NCI-H2029 (cell line): ENCODE results near the gene PARP4.
"Not testable (repeated sequence)": the region's sequence is repeated elsewhere in the genome, so short reads cannot be mapped to it uniquely, and the experiment has no call there.

Experiments used
- DNase-seq: peaks from one replicate; lab custom pipeline; 2025; lab: John Stamatoyannopoulos, UW

Gene PARP4

DNA sequence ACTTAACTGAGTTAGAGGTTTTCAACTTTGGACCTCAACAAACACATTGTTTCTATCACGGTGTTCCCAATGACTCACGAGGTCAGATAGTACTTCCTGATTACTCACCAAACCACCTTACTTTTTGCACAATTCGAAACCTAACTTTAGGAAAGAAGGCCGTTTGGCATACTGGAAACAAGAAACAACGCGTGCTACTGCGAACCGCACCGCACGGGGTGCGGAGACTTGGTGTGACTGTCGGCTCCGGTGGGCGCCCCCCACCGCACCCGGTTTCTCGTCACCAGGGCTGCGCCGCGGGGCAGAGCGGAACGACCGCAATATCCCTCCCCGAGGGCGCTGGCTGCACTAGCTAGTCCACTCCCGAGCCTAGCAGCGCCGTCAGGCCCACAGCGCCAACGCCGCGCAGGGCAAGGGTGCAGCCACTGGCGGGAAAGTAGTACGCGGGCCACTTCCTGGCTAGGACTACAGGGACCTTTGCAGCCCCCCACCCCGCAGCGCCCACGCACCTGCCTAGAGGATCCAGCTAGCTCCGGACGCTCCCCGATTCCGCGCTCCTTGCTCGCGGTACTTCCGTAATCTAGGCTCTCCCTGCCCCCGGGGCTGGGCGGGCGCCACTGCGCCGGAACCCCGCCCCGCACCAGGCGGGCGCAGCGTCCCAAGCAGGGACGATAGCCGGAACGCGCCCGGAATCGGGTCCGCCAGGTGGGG is at the start of gene PARP4:
Gene PARP4, minus strand, starts transcription at position 582 of the 711 bp plus-strand sequence. CDS start 9,002 bp downstream, outside the sequence.
- peak; percentile 9 for DNase-seq

DNA sequence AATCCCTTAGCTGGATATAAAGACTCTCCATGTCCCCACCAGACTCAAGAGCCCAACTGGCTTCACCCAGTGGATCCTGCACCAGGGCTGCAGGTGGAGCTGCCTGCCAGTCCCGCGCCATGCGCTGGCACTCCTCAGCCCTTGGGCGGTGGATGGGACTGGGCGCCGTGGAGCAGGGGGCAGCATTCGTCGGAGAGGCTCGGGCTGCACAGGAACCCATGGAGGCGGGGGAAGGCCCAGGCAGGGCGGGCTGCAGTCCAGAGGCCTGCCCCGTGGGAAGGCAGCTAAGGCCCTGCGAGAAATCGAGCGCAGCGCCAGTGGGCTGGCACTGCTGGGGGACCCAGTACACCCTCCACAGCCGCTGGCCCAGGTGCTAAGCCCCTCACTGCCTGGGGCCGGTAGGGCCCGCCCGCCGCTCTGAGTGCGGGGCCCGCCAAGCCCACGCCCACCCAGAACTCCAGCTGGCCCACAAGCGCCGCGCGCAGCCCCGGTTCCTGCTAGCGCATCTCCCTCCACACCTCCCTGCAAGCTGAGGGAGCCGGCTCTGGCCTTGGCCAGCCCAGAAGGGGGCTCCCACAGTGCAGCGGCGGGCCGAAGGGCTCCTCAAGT is 48.1 kb upstream of the PARP4 start:
- not testable (repeated sequence) for DNase-seq

DNA sequence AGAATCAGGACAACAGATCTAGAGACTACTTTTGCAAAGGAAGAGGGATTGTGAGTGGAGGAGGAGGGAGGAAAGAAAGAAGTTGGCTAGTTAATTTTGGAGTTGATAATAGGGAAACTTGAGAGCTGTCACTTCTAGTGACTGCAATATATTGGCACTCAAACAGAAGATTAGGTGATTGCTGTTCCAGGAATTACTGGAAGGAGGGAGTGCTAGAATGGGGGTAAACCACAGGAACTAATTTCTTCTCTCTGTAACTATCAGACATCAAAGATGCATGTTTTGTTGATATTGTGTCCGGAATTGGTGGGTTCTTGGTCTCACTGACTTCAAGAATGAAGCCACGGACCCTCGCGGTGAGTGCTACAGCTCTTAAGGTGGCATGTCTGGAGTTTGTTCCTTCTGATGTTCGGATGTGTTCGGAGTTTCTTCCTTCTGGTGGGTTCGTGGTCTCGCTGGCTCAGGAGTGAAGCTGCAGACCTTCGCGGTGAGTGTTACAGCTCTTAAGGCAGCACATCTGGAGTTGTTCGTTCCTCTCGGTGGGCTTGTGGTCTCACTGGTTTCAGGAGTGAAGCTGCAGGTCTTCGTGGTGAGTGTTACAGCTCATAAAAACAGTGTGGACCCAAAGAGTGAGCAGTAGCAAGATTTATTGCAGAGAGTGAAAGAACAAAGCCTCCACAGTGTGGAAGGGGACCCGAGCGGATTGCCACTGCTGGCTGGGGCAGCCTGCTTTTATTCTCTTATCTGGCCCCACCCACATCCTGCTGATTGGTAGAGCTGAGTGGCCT is 47.0 kb upstream of the PARP4 start:
- DNase-seq, result not testable (repeated sequence)

DNA sequence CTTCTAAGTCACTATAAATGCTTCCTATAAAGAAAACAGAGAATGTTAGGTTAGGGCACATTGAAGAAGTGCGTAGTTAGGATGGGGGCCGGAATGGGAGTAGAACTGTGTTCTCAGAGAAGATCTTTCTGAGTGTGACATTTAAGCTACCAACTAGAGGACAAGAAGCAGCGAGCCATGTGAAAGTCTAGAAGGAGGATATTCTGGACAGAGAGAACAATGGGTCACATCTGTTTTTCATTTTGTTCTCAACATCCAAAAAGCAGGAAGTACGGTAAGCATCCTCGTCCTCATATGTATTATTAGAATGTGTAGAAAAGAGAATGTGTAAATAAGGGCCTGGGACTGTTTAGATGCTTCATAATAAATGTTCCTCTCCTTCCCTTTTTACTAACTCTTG is 44.5 kb upstream of the PARP4 start:
- DNase-seq, result no peak

DNA sequence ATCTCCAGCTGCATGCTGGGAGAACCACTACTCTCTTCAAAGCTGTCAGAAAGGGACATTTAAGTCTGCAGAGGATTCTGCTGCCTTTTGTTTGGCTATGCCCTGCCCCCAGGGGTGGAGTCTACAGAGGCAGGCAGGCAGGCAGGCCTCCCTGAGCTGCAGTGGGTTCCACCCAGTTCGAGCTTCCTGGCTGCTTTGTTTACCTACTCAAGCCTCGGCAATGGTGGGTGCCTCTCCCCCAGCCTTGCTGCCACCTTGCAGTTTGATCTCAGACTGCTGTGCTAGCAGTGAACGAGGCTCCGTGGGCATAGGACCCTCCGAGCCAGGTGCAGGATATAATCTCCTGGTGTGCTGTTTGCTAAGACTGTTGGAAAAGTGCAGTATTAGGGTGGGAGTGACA is 41.3 kb upstream of the PARP4 start:
- not testable (repeated sequence) for DNase-seq

DNA sequence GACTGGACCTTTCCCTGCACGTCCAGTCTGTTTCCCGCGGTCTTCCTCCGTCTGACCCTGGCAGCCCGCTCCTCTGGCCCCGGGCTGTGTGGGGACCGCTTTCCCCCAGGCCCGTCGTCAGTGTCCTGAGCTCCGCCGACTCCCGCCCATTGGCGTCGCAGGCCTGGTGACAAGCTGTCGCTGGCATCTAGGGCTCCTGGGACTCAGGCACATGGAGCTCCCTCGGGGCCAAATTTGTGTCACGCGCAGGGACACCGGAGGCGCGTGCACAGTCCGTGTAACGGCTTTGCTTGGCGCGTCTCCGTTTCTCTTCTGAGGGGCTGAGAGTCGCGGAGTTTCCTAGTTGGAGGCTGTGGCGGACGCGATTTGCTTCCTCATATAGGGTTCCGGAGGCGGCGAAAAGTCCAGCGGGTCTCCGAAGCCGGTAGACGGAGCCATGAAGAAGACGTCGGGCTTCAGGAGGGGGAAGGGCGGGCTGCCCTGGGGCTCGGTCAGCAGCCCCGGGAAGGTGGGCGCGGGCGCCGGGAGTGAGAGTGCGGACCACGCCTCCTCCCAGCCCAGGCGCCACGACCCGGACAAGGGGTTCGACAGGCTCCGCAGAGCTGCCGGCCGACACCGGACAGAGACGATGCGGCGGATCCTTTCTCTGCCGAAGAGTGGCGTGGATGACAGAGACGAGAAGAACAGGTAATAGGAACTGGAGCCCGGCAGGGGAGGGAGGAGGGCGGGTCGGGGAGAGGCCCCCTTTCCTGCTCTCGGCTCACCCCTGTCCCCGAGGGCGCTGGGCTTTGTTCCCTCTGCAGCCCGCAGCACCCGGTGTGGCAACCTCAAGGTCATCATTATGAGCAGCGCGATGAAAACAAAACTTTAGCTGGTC is 29.1 kb upstream of the PARP4 start:
- not testable (repeated sequence) for DNase-seq

DNA sequence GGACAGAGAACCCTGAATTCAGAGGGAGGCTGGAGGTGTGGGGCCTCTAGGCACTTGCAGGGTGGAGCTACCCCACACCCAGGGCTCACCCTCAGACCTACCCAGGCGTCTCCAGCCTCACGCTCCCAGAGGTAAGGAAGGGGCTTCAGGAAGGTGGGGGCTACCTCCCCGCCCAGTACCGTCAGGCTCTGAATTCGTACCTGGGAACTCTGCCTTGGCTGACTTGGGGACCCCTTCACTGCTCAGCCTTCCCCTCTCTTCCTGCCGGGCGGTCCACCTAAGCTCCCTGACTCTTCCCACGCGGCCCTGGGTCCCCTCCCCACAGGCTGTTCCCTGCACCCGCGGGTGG is 28.5 kb upstream of the PARP4 start:
- no peak for DNase-seq

DNA sequence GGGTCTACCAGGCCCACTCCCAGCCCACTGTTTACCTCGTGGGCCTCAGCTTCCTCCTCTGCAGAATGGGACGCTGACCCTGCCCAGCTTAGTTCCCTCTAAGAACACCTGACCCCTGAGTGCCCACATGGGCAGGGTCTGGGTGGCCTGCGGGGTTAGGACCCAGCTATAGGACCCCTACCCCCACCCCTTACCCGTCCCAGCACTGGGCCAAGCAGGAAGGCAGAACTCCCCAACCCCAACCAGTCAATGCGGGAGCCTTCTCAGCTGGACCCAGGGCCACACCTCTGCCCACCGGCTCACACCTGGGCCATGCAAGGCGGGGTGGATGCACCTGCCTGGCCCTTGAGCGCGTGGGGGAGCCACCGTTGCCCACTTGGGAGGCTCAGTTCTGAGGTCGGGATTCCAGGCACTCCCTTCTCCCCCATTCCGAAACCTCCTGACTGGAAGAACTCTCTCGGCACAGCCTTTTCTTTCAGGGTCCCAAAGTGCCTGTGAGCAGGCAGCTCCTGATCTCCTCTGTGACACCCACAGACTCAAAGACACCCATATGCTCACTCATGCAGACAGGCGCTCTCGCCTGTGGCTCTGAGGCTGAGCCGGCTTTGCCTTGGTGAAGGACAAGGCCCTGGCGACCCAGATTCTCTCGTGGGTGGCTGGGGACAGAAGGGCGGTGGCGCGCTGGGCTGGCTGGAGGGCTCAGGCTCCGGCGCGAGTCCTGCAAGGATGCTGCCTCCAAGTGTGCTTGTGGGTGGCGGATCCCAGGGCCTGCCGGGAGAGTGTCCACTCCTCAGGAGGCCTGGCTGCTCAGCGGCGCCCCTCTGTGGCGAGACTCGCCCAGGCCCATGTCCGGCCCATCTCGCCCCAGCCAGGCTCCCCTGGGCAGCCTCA is 27.9 kb upstream of the PARP4 start:
- DNase-seq, result no peak

DNA sequence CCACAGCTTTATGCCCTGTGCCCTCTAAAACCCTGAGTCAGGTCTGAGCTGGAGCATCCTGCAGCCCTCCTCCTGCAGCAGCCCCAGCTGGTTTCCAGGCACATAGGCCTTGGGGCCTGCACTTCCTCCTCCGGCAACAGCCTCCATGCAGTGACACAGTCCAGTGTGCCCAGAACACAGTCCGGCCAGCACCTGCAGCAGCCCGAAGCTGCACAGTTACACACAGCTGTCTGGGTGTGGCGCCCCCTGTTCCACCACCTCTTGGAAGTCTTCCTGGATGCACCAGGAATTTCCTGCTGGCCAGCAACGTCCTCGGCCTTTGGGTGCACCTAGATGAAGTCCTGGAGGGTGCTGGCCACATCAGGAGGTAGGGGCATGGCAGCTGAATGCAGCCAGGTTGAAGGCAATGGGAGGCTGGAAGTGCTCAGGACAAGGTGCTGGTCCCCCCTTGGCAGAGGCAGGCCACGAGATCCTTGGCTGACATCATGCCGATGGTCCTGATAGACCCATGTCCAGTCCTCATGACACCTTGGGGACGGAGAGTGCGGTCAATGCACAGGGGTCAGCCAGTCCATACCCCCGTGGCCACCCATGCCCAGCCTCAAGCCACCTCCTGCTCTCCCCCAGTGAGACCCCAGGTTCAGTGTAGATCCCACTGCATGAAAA is 27.1 kb upstream of the PARP4 start:
- no peak for DNase-seq

DNA sequence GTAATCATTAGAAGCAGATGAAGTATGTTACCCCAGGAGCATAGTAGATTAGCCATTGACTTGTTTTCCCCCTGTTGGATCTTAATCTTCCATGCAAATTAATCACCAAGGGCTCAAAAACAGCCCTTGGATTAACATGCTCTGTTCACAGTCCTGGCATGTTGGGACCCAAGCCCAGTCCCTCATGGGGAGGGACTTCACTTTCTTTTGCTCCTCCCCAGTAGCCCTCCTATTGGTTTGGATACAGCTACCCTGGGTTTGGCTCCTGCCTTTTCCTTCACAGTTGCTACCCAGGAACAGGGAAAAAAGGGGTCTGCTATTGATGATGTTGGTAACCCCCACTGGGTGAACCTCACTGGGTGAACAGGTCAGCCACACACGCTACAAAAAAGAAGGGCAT is 16.9 kb upstream of the PARP4 start:
- no peak for DNase-seq

DNA sequence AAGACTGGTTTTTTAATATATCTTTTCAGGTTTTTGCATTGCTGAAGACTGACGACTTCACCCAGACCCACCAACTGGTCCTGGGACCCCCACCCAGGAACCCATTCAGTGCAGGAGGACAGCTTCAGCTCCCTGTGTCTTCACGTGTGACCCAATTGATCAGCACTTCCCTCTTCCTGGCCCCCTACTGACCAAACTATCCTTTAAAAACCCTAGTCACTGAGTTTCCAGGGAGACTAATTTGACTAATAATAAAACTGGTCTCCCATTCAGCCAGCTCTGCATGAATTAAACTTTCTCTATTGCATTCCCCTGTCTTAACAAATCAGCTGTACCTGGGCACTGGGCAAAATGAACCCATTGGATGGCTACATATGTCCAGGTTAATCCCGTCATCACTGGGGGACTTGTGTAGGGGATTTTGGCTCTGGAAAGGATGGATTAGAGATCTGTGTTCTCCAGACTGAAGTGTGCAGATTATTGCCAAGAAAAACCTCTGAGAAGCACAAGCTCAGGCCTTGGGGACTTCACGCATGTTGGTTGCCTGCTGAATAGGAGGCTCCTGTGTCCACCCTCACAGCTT is 16.3 kb upstream of the PARP4 start:
- no peak for DNase-seq

DNA sequence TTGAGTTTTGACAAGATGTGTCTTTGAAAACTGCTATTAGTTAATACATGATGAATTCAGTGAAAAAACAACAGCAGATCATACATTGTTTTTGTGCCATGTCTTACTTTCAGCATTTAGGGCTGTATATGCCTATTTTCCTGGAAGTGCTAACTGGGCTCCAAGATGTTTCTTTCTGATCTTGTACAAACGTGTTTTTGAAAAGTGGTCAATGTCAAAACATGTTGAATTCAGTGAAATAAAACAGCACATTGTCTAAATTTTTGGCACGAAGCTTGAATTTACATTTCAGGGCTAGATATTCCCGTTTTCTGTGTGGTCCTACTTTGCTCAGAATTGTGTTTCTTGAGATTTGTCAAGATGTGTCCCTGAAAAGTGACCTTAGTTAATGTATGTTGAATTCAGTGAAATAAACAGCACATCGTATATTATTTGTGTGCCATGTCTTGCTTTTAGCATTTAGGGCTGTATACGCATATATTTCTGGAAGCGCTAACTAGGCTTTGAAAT is 14.7 kb upstream of the PARP4 start:
- DNase-seq, result no peak

DNA sequence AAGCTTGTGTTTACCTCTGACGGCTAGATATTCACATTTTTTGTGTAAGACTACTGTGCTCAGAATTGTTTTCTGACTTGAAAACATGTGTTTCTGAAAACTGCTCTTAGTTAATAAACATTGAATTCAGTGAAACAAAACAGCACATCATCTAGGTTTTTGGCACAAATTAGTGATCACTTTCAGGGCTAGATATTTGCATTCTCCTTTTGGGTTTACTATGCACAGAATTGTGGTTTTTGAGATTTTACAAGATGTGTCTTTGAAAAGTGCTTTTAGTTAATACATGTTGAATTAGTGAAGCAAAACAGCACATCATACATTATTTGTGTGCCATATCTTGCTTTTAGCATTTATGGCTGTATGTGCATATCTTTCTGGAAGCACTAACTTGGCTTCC is 8.2 kb upstream of the PARP4 start:
- no peak for DNase-seq

DNA sequence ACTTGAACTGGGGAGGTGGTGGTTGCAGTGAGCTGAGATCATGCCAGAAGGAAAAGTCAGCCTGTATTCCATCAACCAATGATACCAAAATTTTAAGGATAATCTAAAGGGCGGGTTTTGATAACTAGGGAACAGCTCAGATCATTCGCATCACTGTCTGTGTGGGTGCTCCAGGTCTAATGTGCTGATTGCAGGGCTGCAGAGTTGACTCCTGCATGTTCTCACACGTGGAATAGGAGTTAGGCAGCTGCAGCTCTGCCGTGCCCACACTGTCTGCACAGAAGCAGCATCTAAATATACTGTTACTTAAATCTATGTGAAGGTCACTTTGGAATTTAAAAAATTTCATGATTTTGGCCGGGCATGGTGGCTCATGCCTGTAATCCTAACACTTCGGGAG is 4.3 kb upstream of the PARP4 start:
- no peak for DNase-seq

DNA sequence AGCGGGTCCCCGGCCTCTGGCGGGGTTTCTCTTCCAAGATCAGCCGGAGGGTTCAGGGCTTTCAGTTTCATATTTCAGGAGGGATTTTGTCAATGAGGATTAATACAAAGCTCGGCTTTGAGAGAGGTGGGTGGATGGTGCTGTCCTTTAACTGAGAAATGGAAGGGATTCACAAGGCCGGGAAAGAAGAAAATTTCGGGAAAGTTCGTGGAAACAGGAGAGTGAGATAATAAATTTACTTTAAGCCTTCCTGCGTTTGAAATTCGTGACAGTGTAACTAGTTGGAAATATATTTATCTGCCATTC is 283 bp upstream of the PARP4 start:
- no peak for DNase-seq

DNA sequence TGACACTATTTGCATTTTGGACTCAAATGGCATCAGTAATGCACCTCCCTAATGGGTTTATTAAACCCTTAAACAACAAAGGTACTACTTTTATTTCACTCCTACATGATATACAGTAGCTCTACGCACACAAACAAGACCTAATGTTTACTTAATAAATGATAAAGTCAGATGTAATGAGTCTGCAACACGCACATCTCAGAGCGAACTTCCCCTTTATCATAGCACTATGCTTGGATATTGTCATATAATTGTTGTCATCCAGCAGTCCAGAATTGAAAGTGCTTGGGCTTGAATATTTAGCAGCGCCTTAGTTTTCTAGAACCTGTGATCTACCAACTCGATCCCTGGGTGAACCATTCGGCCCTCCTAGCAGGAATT is 772 bp downstream of the PARP4 start:
- DNase-seq, result peak; percentile 1

DNA sequence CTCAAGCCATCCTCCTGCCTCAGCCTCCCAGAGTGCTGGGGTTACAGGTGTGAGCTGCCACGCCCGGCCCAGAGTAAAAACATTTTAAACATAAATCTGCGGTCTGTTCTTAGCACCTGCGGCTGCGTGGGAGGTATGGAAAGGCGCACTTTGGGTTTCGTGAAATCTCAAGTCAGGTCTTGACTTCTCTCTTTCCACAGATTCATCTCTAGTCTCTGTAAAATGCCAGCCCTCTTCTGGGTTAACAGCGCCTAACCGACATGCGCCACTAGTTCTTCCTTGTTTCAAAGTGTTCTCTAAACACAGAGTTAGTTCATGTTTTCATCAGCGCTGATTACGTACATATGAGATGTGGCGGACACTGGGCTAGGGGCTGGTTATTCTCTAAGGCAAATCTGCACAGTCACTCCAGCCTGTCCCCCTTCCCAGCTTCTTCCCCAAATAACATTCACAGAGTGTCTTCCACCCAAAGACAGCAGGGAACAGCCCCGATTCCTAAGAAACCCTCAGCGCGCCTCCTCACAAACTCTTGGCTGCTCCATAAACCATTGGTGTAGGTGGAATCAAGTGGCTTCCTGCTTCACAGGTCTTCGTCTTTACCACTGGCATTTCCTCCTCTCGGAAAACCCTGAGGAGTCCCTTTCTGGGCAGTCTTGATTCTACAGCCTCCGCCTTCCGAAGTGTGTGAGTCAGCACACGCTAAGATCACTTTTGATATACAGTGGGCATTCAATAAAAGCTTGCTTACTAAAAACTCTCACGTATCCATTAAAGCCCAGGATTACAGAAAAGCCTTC is 1.4 kb downstream of the PARP4 start:
- peak; percentile 13 for DNase-seq

DNA sequence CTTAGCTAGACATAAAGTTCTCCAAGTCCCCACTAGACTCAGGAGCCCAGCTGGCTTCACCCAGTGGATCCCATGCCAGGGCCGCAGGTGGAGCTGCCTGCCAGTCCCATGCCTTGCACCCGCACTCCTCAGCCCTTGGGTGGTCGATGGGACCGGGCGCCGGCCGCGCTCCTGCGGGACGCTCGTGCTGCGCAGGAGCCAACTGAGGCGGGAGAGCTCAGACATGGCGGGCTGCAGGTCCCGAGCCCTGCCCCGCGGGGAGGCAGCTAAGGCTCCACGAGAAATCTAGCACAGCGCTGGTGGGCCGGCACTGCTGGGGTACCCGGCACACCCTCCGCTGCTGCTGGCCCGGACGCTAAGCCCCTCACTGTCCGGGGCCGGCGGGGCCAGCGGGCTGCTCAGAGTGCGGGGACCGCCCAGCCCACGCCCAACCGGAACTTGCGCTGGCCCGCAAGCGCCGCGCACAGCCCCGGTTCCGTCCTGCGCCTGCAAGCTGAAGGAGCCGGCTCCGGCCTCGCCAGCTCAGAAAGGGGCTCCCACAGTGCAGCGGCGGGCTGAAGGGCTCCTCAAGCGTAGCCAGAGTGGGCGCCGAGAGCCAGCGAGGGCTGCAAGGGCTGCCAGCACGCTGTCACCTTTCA is 5.8 kb downstream of the PARP4 start:
- no peak for DNase-seq

DNA sequence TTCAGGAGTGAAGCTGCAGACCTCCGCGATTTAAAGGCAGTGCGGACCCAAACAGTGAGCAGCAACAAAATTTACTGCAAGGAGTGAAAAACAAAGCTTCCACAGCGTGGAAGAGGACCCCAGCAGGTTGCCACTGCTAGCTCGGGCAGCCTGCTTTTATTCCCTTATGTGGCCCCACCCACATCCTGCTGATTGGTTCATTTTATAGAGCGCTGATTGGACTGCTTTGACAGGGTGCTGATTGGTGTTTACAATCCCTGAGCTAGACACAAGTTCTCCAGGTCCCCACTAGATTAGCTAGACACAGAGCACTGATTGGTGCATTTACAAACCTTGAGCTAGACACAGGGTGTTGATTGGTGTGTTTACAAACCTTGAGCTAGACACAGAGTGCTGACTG is 6.3 kb downstream of the PARP4 start:
- DNase-seq, result not testable (repeated sequence)
